T follicular helper cell (primary cell): ENCODE results near the gene SERTAD3.
"Not testable (repeated sequence)": the region's sequence is repeated elsewhere in the genome, so short reads cannot be mapped to it uniquely, and the experiment has no call there.

ENCODE experiments used
- DNase-seq: peaks from one replicate; pipeline ENCODE4 v3.0.0-alpha.2; 2020; ENCODE audit warnings: low read depth

Gene SERTAD3

DNA sequence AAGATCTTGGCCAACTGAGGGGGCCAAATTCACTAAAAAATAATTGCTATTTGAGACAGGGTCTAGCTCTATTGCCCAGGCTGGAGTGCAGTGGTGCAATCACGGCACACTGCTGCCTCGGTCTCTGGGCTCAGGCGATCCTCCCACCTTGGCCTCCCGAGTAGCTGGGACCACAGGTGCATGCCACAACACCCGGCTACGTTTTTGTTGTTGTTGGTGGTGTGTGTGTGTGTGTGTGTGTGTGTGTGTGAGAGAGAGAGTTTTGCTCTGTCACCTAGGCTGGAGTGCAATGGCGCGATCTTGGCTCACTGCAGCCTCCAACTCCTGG, 35.6 kb downstream of the SERTAD3 start:
- not testable (repeated sequence) for DNase-seq

DNA sequence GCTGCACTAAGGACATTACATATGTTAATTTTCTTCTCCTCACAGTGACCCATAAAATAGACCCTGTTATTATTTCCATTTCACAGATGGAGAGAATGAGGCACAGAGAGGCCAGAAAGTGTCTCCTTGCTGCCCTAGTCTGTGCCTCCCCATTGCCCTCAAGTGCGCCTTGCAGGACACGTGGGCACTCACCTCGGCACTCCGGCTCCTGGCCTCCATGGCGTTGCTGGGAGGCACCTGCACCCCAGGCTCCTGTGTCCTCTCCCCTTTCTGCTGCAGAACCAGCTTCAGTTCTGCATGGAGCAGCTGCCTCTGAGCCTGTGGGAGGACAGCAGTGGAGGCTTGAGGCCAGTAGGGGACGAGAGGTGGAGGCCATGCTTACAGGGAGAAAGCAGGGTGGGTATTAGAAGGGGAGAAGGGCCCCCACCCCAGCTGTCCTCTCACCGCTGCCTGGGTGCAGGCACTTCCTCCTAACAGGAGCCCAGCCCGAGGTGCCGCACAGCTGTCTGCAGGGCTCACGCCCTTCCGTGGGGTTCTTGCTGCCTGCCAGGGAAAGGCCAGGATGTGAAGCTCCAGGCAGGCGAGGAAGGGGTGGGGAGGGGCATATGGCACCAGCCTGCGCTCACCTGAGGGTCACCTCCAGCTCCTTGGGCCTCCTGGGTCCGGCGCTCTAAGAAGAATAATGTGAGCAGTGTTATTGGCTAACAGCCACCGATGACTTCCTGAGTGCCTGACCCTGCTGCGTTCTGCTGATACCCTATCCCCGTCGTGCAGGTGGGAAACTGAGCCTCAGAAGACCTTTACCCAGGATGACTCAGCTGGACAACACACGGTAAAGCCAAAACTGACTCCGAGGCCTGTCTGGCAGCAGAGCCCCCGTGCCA, 36.2 kb downstream of the SERTAD3 start:
- no peak for DNase-seq

- DNase-seq = peak; percentile 66
These were observed 40.7 kb downstream of the SERTAD3 start for GRCh38 chr19:40403262-40403984.

GRCh38 chr19:40400559-40400958, 43.6 kb downstream of the SERTAD3 start:
- DNase-seq = no peak

DNA sequence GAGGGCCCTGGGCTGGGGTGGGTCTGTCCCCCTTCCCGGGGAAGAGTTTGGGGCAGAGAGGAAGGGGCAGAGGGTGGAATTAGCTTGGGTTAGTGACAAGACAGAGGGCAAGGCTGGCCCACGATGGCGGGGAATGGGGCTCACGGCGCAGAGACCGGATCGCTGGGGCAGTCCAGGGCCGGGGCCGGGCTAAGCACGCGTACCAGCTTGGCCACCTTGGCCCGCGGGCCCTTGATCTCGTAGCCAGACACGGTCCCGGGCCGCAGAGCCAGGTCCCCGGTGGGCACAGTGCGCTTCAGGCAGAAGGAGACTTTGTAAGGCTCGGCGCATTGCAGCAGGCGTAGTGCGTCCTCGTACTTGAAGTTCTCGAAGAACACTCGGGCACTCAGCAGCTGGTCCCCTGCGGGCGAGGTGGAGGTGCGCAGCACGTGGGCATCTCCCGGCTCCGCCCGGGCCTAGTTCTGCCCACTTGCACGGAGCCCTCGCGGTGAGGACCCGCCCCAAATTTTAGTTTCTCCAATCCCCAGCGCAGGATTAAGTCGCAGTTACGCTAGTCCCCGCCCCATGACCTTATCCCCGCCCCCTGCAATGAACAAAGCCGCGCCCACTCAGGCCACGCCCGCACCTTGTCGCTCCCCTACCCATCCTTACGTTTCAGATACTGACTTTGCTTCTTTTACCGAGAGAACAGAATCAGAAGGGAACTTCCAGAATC, 45.6 kb downstream of the SERTAD3 start:
- peak; percentile 57 for DNase-seq

DNA sequence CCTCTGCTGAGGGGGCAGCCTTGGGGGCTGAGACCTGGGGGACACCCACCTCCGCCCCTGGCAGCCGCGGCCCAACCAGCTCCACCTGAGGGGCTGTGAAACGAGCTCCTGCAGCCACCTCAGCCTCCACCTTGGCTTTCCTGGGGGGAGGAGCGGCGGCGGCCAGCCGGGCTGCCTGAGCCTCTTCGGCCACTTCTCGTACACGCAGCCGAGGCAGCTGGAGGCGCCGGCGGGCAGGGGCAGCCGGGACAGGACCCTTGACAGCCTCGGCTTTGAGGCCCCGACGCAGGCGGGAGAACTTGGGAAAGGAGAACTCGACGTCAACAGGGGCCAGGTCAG, 46.6 kb downstream of the SERTAD3 start:
- DNase-seq = no peak

- DNase-seq = no peak
These were observed 47.1 kb downstream of the SERTAD3 start for GRCh38 chr19:40396886-40397567.

DNA sequence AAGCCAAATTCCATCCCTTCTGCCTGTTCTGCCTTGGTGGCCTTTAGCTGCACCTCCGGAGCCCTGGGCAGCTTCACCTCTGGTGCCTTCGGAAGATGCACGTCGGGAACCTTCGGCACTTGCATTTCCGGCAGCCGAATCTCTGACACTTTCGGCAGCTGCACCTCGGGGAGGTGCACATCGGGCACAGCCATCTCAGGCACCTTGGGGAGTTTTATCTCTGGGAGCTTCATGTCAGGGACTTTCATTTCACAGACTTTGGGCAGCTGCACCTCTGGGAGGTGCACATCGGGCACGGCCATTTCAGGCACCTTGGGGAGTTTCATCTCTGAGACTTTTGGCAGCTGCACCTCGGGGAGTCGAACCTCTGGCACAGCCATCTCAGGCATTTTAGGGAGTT, 48.2 kb downstream of the SERTAD3 start:
- DNase-seq = no peak

DNA sequence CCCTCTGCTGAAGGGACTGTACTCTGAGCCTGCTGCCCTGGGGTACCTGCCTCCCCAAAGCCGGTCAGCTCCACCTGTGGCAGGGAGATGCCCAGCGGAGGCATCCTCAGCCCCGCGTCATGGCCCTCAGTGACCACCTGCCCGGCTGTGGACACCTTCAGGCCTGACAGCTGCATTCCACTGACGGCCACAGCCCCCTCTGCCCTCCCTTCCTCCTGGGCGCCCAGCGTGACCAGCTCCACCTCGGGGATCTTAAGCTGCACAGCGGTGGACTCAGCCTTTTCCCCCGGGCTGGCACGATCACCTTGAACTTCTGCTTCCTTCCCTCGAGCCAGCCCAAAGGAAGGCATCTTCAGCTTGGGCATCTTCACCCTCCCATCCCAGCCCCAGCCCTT, 49.3 kb downstream of the SERTAD3 start:
- DNase-seq = no peak

DNA sequence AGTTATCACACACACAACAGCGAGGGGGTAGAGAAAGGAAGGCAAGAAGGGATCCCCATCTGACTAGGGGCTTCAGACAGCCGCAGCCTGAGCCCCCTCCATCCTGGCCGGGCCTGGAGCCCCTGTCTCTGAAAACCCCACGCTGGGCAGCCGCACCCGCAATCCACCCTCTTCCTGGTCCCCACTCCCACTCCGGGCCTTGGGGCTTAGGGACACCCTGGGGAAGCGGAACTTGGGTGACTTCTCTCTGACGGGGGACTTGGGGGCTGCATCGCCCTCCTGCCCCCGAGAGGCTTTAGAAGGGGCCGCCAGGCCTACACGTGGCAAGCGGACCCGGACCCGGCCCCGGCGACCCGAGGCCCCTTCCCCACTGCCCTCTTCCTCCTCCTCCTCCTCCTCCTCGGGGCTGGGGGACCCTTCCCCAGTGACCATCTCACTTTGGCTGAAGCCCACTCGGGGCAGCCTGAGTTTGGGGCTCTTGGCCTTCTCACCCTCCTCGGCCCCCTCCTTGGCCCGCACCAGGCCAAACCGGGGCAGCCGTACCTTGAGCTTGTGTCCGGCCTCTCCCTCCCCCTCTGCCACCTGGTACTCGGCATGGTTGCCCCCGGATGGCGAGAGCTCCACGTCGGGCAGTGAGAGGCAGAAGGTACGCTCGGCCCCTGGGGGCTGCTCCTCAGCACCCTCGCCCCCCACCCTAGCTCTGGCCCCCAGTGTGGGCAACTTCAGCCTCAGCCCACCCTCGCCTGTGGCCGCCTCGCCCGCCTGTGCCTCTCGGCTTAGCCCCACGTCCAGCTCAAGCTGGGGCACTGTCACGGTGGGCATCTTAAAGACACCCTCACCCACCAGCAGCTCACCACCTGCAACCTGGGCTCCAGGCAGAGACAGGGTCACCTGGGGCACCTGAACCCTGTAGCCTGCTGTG, 50.0 kb downstream of the SERTAD3 start:
- DNase-seq = no peak

DNA sequence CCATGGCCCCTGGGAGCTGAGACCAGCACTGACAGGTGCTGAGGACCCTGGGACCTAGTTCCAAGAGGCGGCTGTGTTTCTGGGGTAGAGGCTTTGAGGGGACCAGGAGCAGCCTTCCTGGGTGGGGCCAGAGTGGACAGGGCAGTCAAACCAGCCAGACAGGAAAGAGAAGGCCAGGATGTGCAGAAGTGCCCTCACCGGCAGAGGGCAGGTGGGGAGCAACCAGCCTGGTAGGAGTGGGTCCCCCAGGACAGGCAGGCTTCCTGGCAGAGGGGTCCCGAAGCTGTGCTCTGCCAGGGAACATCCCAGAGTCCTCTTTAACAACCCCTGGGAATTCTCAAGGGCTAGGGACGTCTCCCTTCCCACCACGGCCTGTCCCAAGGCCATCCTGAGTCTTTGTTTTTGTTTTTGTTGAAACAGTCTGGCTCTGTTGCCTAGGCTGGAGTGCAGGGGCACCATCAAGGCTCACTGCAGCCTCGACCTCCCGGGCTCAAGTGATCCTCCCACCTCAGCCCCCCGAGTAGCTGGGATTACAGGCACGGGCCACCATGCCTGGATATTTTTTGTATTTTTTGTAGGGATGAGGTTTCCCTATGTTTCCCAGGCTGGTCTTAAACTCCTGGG, 51.1 kb downstream of the SERTAD3 start:
- no peak for DNase-seq

DNA sequence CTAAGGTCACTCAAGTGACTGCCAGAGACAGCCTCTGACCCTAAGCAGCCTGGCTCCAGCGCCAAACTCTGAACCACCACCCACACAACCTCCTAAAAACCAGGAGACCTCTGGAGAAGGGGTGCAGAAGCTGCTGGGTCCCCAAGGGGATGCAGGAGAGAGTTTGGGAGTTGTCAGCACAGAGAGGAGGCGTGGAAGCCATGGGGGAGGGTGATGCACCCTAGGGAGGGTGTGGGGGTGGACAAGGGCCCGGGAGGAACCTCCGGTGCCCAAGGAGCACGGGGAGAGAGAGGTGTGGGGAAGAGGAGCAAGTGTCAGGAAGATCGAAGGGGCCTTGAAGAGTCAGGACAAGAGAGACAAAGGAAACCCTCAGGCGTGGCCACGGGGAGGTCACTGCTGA, 52.0 kb downstream of the SERTAD3 start:
- no peak for DNase-seq
